HL-60 (cell line): Measurements from ENCODE around the gene TAL1.

ENCODE experiments used
- DNase-seq, 2 experiments: peaks; one replicate each; pipeline ENCODE4 v3.0.0-alpha.2; 2010 to 2020; ENCODE audit warnings: low read depth in 1 of 2, low spot score in 1 of 2
- H3K27ac ChIP-seq: fragments of 250-450 bp; sonication (Bioruptor Pico); replicated peaks from 2 replicates; pipeline ENCODE4 v1.5.1; 2020; ENCODE audit warnings: mild to moderate bottlenecking, moderate library complexity
- H3K27me3 ChIP-seq: fragments of 250-450 bp; sonication (Bioruptor Pico); 2 replicates; pipeline ENCODE4 v1.5.1; 2021; ENCODE audit warnings: mild to moderate bottlenecking, moderate library complexity; ENCODE audit not compliant: insufficient read depth, poor library complexity, severe bottlenecking
- H3K4me3 ChIP-seq: replicated peaks from 2 replicates; pipeline ENCODE4 v1.5.1; 2011; ENCODE audit warnings: mild to moderate bottlenecking, control low read depth, low read length; ENCODE audit not compliant: insufficient read depth
- GABPA ChIP-seq: IDR thresholded peaks from 2 replicates; pipeline ENCODE4 v1.6.1; 2012; ENCODE audit warnings: low read depth
- POLR2AphosphoS5 ChIP-seq: IDR thresholded peaks from 2 replicates; pipeline ENCODE4 v1.6.1; 2012; ENCODE audit warnings: low read depth
- REST ChIP-seq: IDR thresholded peaks from 2 replicates; pipeline ENCODE4 v1.6.1; 2012; ENCODE audit warnings: low read depth; ENCODE audit not compliant: insufficient replicate concordance
- SPI1 ChIP-seq: IDR thresholded peaks from 2 replicates; pipeline ENCODE4 v1.6.1; 2012; ENCODE audit warnings: low read depth, mild to moderate bottlenecking, borderline replicate concordance
- TF ChIP-seq, protein P1 (sequence below): IDR thresholded peaks from one replicate; pipeline ENCODE4 v1.5.1; 2011; ENCODE audit warnings: low read length, control low read depth, inconsistent platforms; ENCODE audit not compliant: insufficient read depth

The TAL1 gene

GRCh38 chr1:47181095-47181954 is 50.7 kb downstream of the TAL1 start:
- TF ChIP-seq GABPA (no peak), POLR2AphosphoS5 (no peak), REST (no peak), SPI1 (no peak)
- TF ChIP-seq, protein P1, sequence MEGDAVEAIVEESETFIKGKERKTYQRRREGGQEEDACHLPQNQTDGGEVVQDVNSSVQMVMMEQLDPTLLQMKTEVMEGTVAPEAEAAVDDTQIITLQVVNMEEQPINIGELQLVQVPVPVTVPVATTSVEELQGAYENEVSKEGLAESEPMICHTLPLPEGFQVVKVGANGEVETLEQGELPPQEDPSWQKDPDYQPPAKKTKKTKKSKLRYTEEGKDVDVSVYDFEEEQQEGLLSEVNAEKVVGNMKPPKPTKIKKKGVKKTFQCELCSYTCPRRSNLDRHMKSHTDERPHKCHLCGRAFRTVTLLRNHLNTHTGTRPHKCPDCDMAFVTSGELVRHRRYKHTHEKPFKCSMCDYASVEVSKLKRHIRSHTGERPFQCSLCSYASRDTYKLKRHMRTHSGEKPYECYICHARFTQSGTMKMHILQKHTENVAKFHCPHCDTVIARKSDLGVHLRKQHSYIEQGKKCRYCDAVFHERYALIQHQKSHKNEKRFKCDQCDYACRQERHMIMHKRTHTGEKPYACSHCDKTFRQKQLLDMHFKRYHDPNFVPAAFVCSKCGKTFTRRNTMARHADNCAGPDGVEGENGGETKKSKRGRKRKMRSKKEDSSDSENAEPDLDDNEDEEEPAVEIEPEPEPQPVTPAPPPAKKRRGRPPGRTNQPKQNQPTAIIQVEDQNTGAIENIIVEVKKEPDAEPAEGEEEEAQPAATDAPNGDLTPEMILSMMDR = no peak
- no peaks in the 10 kb centered on the region for H3K27me3 ChIP-seq
- no peak overlapping the region for H3K27ac ChIP-seq
- no peak for DNase-seq
- H3K4me3 ChIP-seq = no peak overlapping the region

- no peak for DNase-seq
- Histone ChIP-seq H3K4me3 (no peak overlapping the region), H3K27ac (no peak overlapping the region), H3K27me3 (no peaks in the 10 kb centered on the region)
- TF ChIP-seq GABPA = no peak
- TF ChIP-seq, protein P1 = no peak
- no peak for TF ChIP-seq REST
These were observed 51.4 kb downstream of the TAL1 start for GRCh38 chr1:47180603-47181094.

- H3K27ac ChIP-seq = no peak overlapping the region
- H3K27me3 ChIP-seq = no peaks in the 10 kb centered on the region
- TF ChIP-seq GABPA (no peak), POLR2AphosphoS5 (no peak), REST (no peak), SPI1 (no peak)
- TF ChIP-seq, protein P1 = no peak
- no peak for DNase-seq
- no peak overlapping the region for H3K4me3 ChIP-seq
These were observed 51.9 kb downstream of the TAL1 start for GRCh38 chr1:47179988-47180563.
